ENCODE measurements around the gene MAP2K2. TPM values are rescaled to one million over a fixed set of nuclear protein-coding genes. Genes with fewer than 3 reads are reported as not detected.

MAP2K2 gene
- total RNA-seq, 2 donors from 2014 or later, result 56.8 to 92.0 TPM

DNA sequence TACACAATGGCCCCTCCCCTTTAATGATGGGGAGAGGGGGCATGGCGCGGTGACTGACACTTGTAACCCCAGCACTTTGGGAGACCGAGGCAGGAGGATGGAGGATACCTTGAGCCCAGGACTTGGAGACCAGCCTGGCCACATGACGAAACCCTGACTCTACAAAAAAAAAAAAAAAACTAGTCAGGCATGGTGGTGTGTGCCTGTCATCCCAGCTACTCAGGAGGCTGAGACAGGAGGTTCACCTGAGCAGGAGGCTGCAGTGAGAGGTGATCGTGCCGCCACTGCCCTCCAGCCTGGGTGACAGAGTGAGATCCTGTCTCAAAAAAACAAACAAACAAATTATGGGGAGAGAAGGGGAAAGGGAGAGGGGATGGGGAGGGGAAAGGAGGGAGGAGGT is 43.4 kb downstream of the MAP2K2 start:
- ATAC-seq, result no peak
- TF ChIP-seq, protein P1, sequence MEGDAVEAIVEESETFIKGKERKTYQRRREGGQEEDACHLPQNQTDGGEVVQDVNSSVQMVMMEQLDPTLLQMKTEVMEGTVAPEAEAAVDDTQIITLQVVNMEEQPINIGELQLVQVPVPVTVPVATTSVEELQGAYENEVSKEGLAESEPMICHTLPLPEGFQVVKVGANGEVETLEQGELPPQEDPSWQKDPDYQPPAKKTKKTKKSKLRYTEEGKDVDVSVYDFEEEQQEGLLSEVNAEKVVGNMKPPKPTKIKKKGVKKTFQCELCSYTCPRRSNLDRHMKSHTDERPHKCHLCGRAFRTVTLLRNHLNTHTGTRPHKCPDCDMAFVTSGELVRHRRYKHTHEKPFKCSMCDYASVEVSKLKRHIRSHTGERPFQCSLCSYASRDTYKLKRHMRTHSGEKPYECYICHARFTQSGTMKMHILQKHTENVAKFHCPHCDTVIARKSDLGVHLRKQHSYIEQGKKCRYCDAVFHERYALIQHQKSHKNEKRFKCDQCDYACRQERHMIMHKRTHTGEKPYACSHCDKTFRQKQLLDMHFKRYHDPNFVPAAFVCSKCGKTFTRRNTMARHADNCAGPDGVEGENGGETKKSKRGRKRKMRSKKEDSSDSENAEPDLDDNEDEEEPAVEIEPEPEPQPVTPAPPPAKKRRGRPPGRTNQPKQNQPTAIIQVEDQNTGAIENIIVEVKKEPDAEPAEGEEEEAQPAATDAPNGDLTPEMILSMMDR (IDR thresholded peaks at IDR 0.05), result no peak
- TF ChIP-seq POLR2A (IDR thresholded peaks at IDR 0.05), result no peak
- intact Hi-C loops (cut with DNase I), result no loop called here
- WGBS, 2 donors, result 68 to 81% methylated on average over 6 of the region's 6 CpGs
- Histone ChIP-seq H3K4me1 (peaks cover 14% of the 10 kb centered on the region), H3K27me3 (no peaks in the 10 kb centered on the region), H3K9me3 (no peaks in the 10 kb centered on the region), H3K27ac (no peak overlapping the region), H3K36me3 (replicated peaks in 1 of 2; ENCODE audit: insufficient read depth in 1 of 2, low read depth in 2 of 2) (no peaks in the 10 kb centered on the region), H3K4me3 (no peak overlapping the region)
- DNase-seq, result no peak

DNA sequence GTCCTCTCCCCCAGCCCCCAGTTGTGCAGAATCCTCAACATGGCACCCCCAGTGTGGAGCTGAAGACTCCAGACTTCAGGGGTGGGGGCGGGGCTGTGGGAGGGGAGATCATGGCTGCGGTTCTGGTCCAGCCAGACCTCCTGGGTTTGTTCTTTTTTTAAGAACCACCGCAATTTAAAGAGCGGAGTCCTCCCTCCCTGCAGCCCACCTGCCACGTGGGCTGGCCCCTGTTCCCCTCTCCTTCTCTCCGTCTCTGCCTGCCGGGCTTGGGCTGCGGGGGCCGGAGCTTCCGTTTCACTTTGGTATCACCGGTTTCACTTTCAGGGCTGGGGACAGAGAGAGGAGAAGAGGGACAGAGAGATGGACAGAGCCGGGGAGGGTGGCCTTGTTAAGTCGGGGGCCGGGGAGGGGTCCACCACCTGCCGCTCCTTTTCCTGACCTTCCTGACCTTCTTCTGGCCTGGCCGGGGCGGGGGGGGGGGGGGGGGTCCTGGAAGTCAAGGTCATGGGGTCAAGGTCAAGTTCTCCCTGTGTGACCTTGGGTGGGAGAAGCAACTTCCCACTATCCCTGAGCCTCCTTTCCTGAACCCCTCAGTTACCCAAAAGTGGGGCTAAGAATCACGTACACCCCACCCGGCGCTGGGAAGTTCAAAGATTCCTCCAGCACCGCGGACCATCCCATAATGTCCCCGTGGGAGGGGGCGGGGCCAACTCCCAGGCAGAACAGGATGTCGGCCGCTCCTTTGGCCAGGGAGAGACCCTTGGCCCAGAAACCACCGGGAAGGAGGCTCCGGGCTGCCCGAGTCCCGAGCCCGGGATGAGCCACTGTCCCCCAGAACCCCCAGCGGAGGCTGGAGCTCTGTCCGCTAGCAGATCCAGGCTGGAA is 45.9 kb downstream of the MAP2K2 start:
- intact Hi-C loops (cut with DNase I), result no loop called here
- ATAC-seq (peak; percentile 56), DNase-seq (peak in 3 of 4 donors; percentile 43 to 57 (median 49))
- H3K4me3 ChIP-seq, result peak overlapping the region; percentile 35
- TF ChIP-seq POLR2A (IDR thresholded peaks at IDR 0.05), result no peak
- TF ChIP-seq, protein P1 (IDR thresholded peaks at IDR 0.05), result no peak
- H3K9me3 ChIP-seq, result no peaks in the 10 kb centered on the region
- no peaks in the 10 kb centered on the region for H3K27me3 ChIP-seq
- WGBS, 2 donors, result 6 to 16% methylated on average over 13 to 32 of the region's 33 CpGs
- peak overlapping the region in 3 of 4 donors; percentile 41 to 74 (median 70) for H3K27ac ChIP-seq
- H3K36me3 ChIP-seq (replicated peaks in 1 of 2; ENCODE audit: insufficient read depth in 1 of 2, low read depth in 2 of 2), result no peaks in the 10 kb centered on the region
- peaks cover 14% of the 10 kb centered on the region for H3K4me1 ChIP-seq

DNA sequence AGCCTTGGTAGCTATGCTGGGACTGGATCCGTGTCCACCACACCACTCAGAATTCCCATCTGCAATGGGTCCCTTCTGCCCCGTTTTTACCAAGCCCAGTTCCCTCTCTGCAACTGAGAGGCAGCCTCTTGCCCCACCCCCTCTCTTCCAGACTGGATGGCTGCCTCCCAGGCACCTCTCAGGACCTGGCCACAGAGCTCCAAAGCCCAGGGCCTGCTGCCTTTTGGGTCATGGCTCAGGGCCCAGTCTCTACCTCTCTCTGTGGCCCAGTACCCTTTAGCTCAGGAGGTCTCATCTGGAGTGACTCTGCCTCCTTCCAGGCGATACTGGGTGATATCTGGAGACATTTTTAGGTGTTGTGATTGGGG is 46.9 kb downstream of the MAP2K2 start:
- Histone ChIP-seq H3K27ac (peak overlapping the region in 1 of 4 donors; percentile 74), H3K9me3 (no peaks in the 10 kb centered on the region), H3K4me3 (no peak overlapping the region), H3K4me1 (peaks cover 14% of the 10 kb centered on the region), H3K27me3 (no peaks in the 10 kb centered on the region), H3K36me3 (replicated peaks in 1 of 2; ENCODE audit: insufficient read depth in 1 of 2, low read depth in 2 of 2) (no peaks in the 10 kb centered on the region)
- DNase-seq, result no peak
- no peak for TF ChIP-seq POLR2A (IDR thresholded peaks at IDR 0.05)
- TF ChIP-seq, protein P1 (IDR thresholded peaks at IDR 0.05), result no peak
- ATAC-seq, result no peak
- intact Hi-C loops (cut with DNase I), result no loop called here
- WGBS, 2 donors, result 87 to 95% methylated on average over 3 of the region's 3 CpGs

DNA sequence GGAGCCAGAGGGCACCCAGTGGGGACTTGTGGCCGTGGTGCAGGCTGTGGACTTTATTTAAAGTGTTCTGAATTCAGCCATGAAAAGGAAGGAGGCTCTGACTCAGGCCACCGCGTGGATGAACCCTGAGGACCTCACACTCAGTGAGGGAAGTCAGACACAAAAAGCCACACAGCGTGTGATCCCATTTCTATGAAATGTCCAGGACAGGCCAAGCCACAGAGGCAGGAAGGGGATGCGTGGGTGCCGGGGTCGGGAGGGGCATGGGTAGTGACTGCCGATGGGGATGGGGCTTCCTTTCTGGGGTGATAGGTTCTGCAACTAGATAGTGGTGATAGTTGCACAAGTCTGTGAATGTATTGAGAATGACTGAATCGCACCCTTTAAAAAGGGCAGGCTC is 48.5 kb downstream of the MAP2K2 start:
- Histone ChIP-seq H3K9me3 (no peaks in the 10 kb centered on the region), H3K4me3 (no peak overlapping the region), H3K27ac (no peak overlapping the region), H3K27me3 (no peaks in the 10 kb centered on the region), H3K36me3 (replicated peaks in 1 of 2; ENCODE audit: insufficient read depth in 1 of 2, low read depth in 2 of 2) (no peaks in the 10 kb centered on the region), H3K4me1 (peaks cover 14% of the 10 kb centered on the region)
- DNase-seq (peak in 1 of 4 donors; percentile 46), ATAC-seq (no peak)
- 57 to 75% methylated on average over 9 of the region's 9 CpGs for WGBS, 2 donors
- TF ChIP-seq, protein P1 (IDR thresholded peaks at IDR 0.05), result no peak
- TF ChIP-seq POLR2A (IDR thresholded peaks at IDR 0.05), result no peak
- intact Hi-C loops (cut with DNase I), result no loop called here

DNA sequence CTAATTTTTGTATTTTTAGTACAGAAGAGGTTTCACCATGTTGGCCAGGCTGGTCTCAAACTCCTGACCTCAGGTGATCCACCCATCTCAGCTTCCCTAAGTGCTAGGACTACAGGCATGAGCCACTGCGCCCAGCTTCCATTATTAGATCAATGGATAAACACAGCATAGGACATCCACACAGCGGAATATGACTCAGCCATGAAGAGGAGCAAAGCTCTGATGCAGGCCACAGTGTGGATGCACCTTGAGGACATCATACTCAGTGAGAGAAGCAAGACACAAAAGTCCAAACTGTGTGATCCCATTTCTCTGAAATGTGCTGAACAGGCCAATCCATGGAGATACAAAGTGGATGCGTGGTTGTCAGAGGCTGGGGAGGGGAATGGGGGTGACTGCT is 52.3 kb downstream of the MAP2K2 start:
- DNase-seq, result no peak
- intact Hi-C loops (cut with DNase I), result no loop called here
- 86 to 88% methylated on average over 3 of the region's 3 CpGs for WGBS, 2 donors

More for the DNA sequence above, 52.3 kb downstream of the MAP2K2 start:
- Histone ChIP-seq H3K9me3 (no peaks in the 10 kb centered on the region), H3K4me1 (peaks cover 6% of the 10 kb centered on the region), H3K36me3 (replicated peaks in 1 of 2; ENCODE audit: insufficient read depth in 1 of 2, low read depth in 2 of 2) (no peaks in the 10 kb centered on the region), H3K4me3 (no peak overlapping the region), H3K27me3 (no peaks in the 10 kb centered on the region), H3K27ac (no peak overlapping the region)
- TF ChIP-seq, protein P1 (IDR thresholded peaks at IDR 0.05), result no peak
- no peak for TF ChIP-seq POLR2A (IDR thresholded peaks at IDR 0.05)
- no peak for ATAC-seq

Measured in body of pancreas (tissue), 4 donors.